ENCODE results near the gene LYPD3. TPM values are rescaled to one million over a fixed set of nuclear protein-coding genes. Genes with fewer than 3 reads are reported as not detected.
A peak's percentile ranks its signal among the peaks of the same experiment; 100 is the strongest.

Gene LYPD3
- total RNA-seq, 6 experiments from 2014 or later = 0.17 to 0.35 (median 0.22) TPM

DNA sequence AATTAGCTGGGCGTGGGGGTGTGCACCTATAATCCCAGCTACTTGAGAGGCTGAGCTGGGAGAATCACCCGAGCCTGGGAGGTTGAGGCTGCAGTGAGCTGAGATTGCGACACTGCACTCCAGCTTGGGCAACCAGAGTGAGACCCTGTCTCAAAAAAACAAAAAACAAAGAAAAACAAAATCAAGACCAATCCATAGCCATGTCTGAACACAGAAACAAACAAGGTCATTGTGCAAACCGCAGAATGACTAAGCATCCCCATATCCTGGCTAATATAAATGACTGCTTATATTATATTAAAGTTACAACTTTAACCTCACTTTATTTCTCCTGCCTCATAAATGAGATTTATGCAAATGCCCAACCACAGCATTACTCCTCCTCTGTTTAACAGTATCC is 2.3 kb upstream of the LYPD3 start:
- H3K27ac Mint-ChIP-seq = peak overlapping the region; percentile 19; the same call in 1 of the 2 replicates

GRCh38 chr19:43467276-43467675 is 1.9 kb upstream of the LYPD3 start:
- H3K27ac Mint-ChIP-seq = peak overlapping the region; percentile 17; the same call in 1 of the 2 replicates
- TF ChIP-seq, protein P1, sequence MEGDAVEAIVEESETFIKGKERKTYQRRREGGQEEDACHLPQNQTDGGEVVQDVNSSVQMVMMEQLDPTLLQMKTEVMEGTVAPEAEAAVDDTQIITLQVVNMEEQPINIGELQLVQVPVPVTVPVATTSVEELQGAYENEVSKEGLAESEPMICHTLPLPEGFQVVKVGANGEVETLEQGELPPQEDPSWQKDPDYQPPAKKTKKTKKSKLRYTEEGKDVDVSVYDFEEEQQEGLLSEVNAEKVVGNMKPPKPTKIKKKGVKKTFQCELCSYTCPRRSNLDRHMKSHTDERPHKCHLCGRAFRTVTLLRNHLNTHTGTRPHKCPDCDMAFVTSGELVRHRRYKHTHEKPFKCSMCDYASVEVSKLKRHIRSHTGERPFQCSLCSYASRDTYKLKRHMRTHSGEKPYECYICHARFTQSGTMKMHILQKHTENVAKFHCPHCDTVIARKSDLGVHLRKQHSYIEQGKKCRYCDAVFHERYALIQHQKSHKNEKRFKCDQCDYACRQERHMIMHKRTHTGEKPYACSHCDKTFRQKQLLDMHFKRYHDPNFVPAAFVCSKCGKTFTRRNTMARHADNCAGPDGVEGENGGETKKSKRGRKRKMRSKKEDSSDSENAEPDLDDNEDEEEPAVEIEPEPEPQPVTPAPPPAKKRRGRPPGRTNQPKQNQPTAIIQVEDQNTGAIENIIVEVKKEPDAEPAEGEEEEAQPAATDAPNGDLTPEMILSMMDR (IDR thresholded peaks at IDR 0.05) = no peak
- H3K27me3 Mint-ChIP-seq (ENCODE audit: insufficient read depth) = peaks cover 7% of the 10 kb centered on the region
- no peaks in the 10 kb centered on the region for H3K36me3 Mint-ChIP-seq (ENCODE audit: low read depth)
- no peak overlapping the region for H3K4me3 Mint-ChIP-seq
- no peak for DNase-seq
- H3K9me3 Mint-ChIP-seq = no peaks in the 10 kb centered on the region
- peaks cover 62% of the 10 kb centered on the region for H3K4me1 Mint-ChIP-seq (ENCODE audit: low read depth)

More for the DNA sequence above, 2.3 kb upstream of the LYPD3 start:
- peak; percentile 64 for DNase-seq
- TF ChIP-seq, protein P1 (IDR thresholded peaks at IDR 0.05) = no peak
- Mint-ChIP-seq H3K4me1 (ENCODE audit: low read depth) (peaks cover 62% of the 10 kb centered on the region), H3K36me3 (ENCODE audit: low read depth) (no peaks in the 10 kb centered on the region), H3K4me3 (no peak overlapping the region), H3K9me3 (no peaks in the 10 kb centered on the region), H3K27me3 (ENCODE audit: insufficient read depth) (peaks cover 6% of the 10 kb centered on the region)

DNA sequence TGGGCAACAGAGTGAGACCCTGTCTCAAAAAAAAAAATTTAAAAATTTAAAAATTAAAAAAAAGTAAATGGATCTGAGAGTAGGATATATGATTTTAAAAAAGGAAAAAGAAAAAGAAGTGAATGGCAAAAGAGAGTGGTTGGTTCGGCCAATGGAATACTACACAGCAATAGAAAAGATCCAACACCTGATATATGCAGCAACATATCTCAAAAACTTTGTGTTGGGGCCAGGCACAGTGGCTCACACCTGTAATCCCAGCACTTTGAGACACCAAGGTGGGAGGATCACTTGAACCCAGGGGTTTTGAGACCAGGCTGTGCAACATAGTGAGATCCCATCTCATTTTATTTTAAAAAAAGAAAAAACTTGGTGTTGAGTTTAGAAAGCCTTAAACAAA is 1.4 kb upstream of the LYPD3 start:
- Mint-ChIP-seq H3K36me3 (ENCODE audit: low read depth) (no peaks in the 10 kb centered on the region), H3K27ac (no peak overlapping the region), H3K4me1 (ENCODE audit: low read depth) (peaks cover 62% of the 10 kb centered on the region), H3K4me3 (no peak overlapping the region), H3K9me3 (no peaks in the 10 kb centered on the region), H3K27me3 (ENCODE audit: insufficient read depth) (peaks cover 9% of the 10 kb centered on the region)
- TF ChIP-seq, protein P1 (IDR thresholded peaks at IDR 0.05) = no peak
- DNase-seq = no peak

GRCh38 chr19:43464134-43464775 is 1.2 kb downstream of the LYPD3 start:
- no peak for DNase-seq
- Mint-ChIP-seq H3K4me1 (ENCODE audit: low read depth) (peaks cover 46% of the 10 kb centered on the region), H3K36me3 (ENCODE audit: low read depth) (no peaks in the 10 kb centered on the region), H3K27me3 (ENCODE audit: insufficient read depth) (peaks cover 24% of the 10 kb centered on the region), H3K27ac (peak overlapping the region; percentile 68), H3K4me3 (peak overlapping the region; percentile 91), H3K9me3 (no peaks in the 10 kb centered on the region)
- TF ChIP-seq, protein P1 (IDR thresholded peaks at IDR 0.05) = no peak

DNA sequence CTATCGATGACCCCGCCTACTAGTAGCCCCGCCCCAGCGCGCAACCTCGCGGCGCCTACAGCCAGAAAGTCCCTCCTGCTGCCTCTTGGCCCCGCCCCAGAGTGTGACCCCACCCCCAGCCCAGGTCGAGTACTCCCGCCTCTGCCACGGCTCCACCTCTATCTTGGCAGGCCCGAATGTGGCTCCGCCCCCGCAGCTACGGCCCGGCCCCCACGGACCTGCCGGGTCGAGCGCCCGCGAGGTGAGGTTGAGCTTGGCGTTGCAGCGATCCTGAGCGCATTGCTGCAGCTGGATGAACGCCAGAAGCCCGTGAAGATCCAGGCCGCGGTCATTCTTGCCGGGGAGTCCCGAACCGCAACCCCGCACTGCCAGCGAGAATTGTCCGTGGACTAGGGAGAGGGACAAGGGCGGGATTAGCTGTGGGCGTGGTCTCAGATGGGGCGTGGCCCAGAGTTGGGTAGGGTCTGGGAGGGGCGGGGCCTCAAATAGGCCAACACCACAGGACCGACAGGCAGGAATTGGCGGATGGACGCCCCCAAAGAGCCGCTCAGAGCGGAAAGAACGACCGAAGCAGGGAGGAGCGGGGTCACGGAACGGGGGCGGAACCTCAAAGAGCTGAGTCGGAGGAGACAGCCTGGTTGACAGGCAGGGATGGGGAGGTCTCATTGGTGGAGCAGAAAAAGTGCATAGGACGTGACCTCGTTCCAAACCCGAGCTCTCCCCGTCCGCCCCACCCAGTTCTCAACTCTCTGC is 1.9 kb downstream of the LYPD3 start:
- H3K36me3 Mint-ChIP-seq (ENCODE audit: low read depth) = no peaks in the 10 kb centered on the region
- peak overlapping the region; percentile 91 for H3K4me3 Mint-ChIP-seq
- TF ChIP-seq, protein P1 (IDR thresholded peaks at IDR 0.05) = no peak
- no peaks in the 10 kb centered on the region for H3K9me3 Mint-ChIP-seq
- H3K4me1 Mint-ChIP-seq (ENCODE audit: low read depth) = peaks cover 39% of the 10 kb centered on the region
- H3K27me3 Mint-ChIP-seq (ENCODE audit: insufficient read depth) = peaks cover 24% of the 10 kb centered on the region
- DNase-seq = peak; percentile 61
- H3K27ac Mint-ChIP-seq = peak overlapping the region; percentile 68

Data from HFFc6 (cell line).